NCI-H1048 (cell line): ENCODE data around the gene BCL2A1.
"Not testable (repeated sequence)": the region's sequence is repeated elsewhere in the genome, so short reads cannot be mapped to it uniquely, and the experiment has no call there.

ENCODE experiments used
- DNase-seq: peaks from one replicate; lab custom pipeline; 2025; lab: John Stamatoyannopoulos, UW

Gene BCL2A1

DNA sequence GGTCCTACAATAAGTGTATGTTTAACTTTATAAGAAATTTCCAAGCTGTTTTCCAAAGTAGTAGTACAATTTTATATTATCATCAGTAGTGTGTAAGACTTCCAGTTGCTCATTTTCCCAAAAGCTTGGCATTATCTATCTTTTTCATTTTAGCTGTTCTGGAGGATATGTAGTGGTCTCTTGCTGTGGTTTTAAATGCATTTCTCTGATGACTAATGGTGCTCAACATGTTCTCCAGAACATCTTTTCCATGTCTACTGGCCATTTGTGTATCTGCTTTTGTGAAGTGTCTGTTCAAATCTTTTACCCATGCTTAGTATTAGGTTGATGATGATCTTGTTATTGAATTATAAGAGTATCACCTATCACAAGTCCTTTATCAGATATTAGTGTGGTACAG, 13.3 kb downstream of the BCL2A1 start:
- DNase-seq, result no peak

DNA sequence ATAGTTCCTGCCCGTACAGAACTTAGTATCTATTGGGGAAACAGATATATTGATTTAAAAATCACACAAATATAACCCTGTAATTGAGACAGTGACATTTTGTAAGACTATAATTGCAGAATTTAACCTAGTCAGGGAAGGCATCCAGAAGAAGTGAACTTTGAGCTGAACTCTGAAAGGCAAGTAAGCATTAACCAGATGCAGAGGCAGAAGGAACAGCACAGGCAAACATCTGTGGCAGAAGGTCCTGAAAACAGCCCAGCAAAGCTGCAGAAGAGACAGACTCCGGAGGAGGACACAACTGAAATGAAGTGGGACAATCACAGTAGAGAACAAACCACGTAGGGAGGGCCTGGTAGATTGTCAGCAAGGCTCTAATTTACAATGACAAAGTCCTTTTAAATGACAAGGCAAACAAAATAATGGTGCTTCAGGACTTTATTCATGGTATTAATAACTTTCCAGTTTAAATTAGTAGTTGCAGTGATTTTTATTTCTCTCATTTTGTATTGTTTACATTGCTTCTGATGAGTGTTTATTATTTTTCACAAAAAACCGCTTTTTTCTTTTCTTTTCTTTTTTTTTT, 14.5 kb downstream of the BCL2A1 start:
- no peak for DNase-seq

DNA sequence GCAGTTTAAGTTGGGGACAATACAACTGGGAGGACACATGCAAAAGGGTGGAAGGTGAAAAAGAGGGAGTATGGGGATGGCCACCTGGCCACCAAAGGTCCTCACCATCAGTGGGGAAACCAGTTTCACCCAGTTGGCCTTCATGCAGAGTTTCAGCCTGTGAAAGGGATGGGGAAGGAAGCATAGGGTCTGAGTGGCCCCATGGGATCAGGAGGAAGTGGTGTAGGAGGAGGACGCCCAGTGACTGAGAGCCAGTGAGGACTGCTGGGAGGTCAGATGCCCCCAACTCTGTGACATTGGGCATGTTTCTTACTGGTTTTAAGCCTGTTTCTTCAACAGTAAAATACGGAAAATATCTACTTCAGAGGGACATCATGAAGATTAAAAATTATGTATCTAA, 16.3 kb downstream of the BCL2A1 start:
- no peak for DNase-seq

DNA sequence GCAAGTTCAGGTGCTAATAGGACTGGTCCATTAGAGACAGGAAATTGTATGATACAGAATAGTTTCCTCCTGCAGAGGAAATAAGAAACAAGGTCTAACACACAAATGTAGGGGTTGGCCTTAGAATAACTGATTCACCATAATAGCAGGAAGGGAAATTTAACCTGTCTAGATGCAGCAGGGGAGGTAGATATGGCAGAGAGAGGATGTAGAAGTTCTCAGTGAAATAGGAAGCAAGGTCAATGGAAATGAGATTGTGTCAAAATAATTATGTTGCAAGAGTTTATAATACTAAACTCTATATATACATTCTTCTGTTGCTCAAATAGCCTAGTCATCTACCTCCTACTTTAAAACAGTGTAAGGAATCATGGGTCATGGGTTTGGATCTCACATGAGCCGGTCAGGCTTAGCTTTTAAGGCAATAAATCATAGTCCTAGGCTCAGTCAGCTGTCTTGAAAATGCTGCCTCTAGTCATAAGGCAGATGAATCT, 17.0 kb downstream of the BCL2A1 start:
- no peak for DNase-seq

DNA sequence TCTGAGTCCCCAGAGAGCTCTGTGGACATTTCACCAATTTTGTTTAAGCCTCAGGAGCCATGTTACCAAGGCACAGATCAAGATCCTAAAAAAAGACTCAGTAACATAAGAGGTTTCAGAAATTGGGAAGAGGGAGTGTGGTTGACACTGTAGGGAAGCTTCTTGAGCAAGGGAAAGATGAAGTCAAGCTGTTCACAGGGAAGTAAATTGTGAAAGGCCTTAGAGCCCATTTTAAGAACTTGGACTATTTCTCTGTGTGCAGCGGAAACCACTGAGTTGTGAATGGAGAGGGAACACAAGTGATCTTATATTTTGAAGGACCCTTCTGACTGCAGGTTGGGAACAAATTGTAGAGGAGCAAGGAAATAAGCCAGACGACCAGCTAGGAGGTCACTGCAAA, 18.7 kb downstream of the BCL2A1 start:
- no peak for DNase-seq

DNA sequence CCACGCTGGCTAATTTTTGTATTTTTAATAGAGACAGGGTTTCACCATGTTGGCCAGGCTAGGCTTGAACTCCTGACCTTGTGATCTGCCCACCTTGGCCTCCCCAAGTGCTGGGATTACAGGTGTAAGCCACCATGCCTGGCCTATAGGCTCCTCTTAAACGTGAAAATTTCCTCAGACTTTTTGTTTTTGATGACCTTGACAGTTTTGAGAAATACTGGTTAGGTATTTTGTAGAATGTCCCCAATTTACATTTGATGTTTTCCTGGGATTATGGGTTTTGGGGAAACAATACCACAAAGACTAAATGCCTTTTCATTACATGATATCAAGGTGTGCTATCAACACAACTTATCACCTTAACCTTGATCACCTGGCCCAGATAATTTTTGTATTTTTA, 20.7 kb downstream of the BCL2A1 start:
- DNase-seq, result no peak

DNA sequence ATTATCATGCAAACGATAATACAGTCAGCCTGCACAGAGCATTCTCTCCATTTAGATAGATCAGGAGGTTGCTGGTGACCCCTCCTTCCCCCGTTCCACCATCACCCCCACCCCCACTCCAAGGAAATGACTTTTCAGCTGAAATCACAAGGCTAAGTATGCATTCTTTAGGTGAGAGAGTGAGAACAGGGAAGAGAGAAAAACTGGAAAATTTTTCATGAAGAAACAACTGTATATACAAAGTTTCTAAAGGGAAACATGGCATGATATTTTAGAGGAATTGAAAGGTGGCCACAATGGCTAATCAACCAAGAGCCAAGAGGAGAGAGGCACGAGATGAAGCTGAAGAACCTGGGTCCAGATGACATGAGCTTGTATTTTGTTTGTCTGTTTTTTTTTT, 22.2 kb downstream of the BCL2A1 start:
- no peak for DNase-seq

DNA sequence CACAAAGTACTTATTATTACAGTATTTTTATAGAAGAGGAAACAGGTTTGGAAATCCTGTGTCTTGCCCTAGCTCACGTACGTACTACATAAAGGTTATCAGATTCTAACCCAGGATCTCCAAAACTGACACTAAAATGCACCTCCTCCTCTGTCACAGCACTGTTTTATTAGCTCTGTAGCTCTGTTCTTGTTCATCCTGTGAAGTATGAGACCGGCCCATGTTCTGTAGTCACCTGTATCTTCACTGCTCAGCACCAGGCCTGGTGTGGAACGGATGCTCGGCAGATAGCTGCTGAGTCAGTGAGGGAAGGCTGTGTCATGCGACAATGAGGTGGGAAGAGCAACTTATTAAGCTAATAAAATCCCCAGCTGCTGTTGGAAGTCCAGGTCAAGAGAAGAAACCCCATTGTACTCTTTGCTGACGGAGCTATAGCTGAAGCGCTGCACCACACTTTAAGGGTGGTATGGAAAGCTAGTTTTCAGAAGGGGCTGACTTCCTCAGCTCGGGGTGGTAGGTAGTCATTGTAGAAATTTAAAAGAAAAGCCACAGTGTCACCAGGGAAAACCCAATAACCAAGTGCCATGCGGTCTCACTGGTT, 22.8 kb downstream of the BCL2A1 start:
- no peak for DNase-seq

DNA sequence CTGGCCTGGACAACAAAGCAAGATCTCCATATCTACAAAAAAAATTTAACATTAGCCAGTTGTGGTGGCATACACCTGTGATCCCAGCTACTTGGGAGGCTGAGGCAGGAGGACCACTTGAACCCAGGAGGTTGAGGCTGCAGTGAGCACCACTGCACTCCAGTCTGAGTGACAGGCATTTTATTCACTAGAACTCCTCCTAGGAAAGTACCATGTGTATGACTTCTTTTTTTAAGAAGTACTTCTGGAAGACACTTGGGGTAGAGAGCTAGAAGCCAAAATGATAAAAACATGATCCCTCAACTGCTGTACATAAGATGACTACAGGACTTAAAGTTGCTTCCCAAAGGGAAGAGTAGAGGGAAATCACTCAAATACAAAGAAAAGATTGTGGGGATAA, 24.0 kb downstream of the BCL2A1 start:
- DNase-seq, result no peak

DNA sequence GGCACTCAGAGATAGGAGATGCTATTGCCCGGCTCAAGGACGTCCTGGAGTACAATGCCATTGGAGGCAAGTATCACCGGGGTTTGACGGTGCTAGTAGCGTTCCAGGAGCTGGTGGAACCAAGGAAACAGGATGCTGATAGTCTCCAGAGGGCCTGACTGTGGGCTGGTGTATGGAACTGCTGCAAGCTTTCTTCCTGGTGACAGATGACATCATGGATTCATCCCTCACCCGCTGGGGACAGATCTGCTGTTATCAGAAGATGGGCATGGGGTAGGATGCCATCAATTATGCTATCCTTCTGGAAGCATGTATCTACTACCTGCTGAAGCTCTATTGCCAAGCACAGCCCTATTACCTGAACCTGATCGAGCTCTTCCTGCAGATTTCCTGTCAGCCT, 26.4 kb downstream of the BCL2A1 start:
- DNase-seq, result no peak

DNA sequence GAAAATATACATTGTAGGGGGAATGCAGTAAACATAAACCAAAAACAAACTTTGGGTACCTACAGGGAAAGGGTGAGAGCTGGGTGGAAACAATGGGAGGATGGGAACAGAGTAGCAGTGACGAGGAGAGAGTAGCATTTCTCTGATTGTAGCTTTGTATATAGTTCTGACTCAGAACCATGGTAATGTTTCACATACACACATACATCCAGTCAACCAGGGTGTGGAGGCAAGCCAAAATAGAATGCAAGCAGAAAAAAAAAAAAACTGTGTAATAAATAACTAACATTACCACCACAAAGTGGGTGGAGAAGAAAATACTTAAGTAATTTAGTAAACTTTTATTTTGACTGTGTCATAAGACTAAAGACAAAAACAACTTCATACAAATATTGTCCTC, 27.2 kb downstream of the BCL2A1 start:
- no peak for DNase-seq

DNA sequence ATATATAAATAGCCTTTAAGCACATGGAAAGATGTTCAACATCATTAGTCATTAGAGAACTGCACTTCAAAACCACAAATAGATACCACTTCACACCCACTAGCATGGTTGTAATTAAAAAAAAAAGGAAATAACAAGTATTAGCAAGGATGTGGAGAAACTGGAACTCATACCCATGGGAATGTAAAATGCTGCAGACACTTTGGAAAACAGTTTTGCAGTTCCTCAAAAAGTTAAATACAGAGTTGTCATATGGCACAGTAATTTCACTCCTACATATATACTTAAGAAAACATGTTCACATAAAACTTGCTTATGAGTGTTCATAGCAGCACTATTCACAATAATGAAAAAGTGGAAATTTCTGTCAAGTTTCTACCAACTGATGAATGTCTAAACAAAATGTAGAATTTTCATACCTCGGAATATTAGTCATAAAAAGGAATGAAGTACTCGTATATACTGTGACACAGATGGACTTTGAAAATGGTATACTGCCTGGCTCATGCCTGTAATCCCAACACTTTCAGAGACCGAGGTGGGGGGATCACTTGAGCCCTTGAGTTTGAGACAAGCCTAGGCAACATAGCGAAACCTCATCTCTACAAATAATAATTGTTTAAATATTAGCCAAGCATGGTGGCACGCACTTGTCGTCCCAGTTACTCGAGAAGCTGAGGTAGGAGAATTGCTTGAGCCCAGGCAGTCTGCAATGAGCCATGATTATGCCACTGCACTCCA, 28.1 kb downstream of the BCL2A1 start:
- no peak for DNase-seq

DNA sequence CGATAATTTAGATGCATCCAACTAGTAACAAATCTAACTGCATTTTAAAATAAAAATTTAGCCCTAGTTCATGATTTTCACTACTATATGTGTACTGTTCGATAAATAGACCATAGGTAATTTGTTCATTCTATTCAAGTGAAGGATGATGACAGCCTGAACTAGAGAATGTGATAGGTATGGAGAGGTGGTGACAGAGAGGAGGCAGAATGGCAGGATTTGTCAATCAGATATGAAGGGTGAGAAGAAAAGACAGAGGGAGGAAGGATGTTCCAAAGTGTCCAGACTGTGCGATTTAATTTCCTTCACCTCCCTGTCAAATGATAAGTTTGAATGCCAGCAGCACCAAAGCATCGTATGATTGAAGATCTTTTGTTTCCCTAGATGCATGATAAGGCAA, 31.6 kb downstream of the BCL2A1 start:
- no peak for DNase-seq

DNA sequence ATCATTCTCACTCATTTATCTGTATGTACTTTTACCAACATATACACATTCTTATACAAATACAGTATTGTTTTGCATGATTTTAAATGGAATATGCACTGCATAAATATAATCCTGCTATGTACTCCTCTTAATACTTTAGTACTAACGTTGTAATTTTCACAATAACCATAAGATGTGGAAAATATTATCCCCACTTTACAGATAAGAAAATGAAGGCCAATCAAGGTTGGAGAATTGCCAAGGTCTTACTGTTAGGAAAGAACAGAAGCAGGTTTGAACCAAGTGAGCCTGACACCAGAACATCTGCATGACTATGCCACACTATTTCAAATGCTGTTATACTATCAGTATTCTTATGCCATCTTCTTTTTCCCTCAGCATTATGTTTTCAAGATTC, 32.9 kb downstream of the BCL2A1 start:
- DNase-seq, result no peak

DNA sequence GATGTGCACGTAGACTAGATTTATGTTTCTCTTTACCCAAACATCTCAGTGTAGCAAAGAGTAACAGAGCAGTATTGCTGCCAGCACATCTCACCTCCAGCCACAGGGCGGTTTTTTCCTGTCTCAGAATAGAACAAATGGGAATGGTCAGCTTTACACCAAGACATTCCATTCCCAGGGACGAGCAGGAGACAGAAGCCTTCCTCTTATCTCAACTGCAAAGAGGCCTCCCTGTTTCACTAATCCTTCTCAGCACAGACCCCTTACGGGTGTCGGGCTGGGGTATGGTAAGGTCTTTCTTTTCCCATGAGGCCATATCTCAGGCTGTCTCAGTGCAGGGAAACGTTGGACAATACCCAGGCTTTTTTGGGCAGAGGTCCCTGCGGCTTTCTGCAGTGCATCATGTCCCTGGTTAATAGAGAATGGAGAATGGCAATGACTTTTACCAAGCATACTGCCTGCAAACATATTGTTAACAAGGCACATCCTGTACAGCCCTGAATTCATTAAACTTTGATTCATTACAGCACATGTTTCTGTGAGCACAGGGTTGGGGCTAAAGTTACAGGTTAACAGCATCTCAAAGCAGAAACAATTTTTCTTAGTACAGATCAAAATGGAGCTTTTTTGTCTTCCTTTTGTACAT, 35.3 kb downstream of the BCL2A1 start:
- not testable (repeated sequence) for DNase-seq

DNA sequence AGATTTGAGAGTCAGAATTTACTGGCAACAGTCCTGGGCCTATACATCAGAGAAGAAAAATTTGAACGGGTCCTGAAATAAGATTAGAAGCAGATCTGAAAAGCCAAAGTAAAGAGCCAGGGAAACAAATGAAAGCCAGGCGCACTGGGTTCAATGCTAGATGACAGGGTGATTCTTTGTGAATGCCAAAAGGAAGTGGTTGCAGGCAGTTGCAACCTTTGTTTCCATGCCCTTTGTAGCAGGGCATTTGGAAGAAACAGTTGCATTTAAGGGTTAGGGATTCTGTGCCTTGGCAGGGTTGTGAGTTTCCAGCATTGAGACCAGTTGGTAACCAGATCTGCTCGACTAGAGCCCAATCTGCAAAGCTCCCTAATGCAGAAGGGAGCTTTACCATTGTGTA, 37.8 kb downstream of the BCL2A1 start:
- DNase-seq, result no peak

DNA sequence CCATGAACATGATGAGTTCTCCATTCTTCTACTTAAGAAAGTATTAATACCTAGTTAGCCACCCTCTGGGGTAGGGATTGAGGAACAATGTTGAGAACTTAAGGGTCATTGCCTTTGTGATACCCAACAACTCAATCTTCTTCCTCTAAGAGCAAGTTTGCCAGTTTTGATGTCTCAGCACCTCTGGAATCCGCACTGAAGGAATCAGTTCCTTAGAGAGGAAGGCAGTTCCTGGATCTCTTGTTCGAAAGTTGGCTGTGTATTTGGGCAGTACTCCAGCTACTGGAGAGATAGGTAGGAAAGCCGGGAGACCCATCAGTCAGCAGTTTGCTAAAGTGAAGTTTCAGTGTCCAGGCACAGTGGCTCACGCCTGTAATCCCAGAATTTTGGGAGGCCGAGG, 38.5 kb downstream of the BCL2A1 start:
- no peak for DNase-seq

DNA sequence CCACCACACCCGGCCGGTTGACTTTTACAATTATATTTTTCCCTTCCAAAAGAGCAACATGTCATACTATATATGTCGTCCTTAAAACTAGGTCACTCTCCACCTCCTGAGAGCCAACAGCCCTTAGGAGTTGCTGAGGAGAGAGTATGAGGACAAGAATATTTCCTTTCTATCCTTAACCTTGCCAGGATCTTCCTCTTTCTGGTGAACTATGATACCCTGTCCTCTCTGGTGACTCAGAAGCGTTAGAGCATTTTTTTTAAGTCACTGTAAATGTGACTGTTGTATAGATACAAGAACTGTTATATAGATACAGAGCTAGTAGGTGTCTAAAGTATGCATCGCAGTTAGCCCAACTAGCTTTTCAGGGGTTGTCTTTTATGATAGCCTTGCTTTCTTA, 40.5 kb downstream of the BCL2A1 start:
- no peak for DNase-seq

DNA sequence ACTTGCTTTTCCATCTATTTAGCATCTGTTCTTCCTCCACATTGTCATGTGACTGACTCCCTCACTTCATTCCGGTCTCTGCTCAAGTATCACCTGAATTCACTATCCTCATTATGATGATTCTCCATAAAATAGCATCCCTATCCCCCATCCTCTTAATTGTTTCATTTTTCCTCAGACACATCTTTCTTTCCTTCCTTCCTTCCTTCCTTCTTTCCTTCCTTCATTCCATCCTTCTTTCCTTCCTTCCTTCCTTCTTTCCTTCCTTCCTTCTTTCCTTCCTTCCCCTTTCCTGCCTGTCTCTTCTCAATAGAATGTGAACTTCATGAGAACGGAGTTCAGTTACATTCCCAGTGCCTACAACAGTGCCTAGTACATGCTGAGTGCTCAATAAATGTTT, 41.6 kb downstream of the BCL2A1 start:
- no peak for DNase-seq

DNA sequence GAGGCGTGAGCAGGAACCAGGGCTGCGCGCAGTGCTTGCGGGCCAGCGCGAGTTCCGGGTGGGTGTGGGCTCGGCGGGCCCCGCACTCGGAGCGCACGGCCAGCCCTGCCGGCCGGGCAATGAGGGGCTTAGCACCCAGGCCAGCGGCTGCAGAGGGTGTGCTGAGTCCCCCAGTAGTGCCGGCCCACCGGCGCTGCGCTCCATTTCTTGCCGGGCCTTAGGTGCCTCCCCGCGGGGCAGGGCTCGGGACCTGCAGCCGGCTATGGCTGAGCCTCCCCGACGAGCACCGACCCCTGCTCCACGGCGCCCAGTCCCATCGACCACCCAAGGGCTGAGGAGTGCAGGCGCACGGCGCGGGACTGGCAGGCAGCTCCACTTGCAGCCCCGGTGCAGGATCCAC, 44.9 kb downstream of the BCL2A1 start:
- DNase-seq, result not testable (repeated sequence)

DNA sequence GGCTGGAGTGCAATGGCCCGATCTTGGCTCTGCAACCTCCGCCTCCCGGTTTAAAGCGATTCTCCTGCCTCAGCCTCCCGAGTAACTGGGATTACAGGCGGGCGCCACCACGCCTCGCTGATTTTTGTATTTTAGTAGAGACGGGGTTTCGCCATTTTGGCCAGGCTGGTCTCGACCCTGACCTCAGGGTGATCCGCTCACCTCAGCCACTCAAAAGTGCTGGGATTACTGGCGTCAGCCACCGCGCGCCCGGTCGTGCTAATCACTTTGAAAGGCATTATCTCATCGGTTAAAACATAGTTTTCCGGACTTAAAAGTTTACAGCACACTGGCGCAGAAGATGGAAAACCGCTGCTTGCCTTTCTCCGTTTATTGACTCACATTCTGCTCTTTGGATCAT, 46.6 kb downstream of the BCL2A1 start:
- DNase-seq, result no peak

DNA sequence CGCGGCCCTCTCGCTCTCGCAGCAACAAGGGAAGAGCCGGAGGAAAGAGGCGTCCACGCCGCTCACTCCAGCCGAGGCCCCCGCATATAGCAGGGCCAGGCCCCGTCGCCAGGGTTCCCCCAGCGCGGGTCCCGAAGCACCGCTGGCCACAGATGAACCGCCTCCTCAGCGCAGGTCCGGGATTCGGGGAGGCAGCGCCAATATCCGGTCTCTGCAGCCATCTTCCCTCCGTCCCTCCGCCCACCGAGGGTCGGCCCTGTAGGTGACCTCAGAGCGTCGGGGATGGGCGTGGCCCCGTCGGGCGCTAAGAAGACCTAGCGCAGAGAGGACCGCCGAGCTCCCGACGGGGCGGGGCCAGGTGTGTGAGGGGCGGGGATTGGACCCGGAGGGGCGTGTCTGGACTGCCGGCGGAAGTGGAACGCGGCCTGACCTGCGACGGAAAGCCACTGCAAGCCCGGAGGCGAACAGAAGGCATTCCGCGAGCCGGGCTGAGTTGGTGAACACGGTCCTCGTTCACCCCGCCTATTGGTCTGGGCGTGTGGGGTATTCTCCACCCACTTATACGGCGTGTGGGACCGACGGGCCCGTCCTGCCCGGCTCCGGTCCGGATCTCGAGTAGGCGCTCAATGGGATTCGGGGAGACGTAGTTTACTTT, 47.4 kb downstream of the BCL2A1 start:
- peak; percentile 93 for DNase-seq
